H9 (cell line): Measurements from ENCODE around the gene HMOX1. TPM values are rescaled to one million over a fixed set of nuclear protein-coding genes. Genes with fewer than 3 reads are reported as not detected.

Source experiments
- DNase-seq: peaks from one replicate; pipeline ENCODE4 v3.0.0-alpha.2; 2017
- H2AFZ ChIP-seq: one replicate; pipeline ENCODE4 v1.6.1; 2013; ENCODE audit warnings: mild to moderate bottlenecking, low read length, control low read depth, moderate library complexity
- H2AK5ac ChIP-seq: 2 replicates; pipeline ENCODE4 v1.6.1; 2013; ENCODE audit warnings: low read length, control low read depth, mixed read lengths; ENCODE audit not compliant: insufficient read length
- H2BK120ac ChIP-seq: one replicate; pipeline ENCODE4 v1.6.1; 2013; ENCODE audit warnings: low read depth, mild to moderate bottlenecking, low read length, control low read depth, inconsistent platforms; ENCODE audit not compliant: poor library complexity, severe bottlenecking
- H2BK12ac ChIP-seq: 2 replicates; pipeline ENCODE4 v1.6.1; 2013; ENCODE audit warnings: low read length, control low read depth, mixed read lengths, low read depth; ENCODE audit not compliant: insufficient read length
- H2BK15ac ChIP-seq: 2 replicates; pipeline ENCODE4 v1.6.1; 2013; ENCODE audit warnings: low read depth, low read length, control low read depth
- H2BK20ac ChIP-seq: one replicate; pipeline ENCODE4 v1.6.1; 2013; ENCODE audit warnings: low read depth, mild to moderate bottlenecking, low read length, control low read depth, inconsistent platforms; ENCODE audit not compliant: poor library complexity, severe bottlenecking
- H2BK5ac ChIP-seq: 2 replicates; pipeline ENCODE4 v1.6.1; 2013; ENCODE audit warnings: low read length, control low read depth, mixed read lengths; ENCODE audit not compliant: insufficient read length
- H3K14ac ChIP-seq: 2 replicates; pipeline ENCODE4 v1.6.1; 2013; ENCODE audit warnings: low read length, control low read depth; ENCODE audit not compliant: insufficient read depth
- H3K18ac ChIP-seq: 2 replicates; pipeline ENCODE4 v1.6.1; 2013; ENCODE audit warnings: low read depth, mild to moderate bottlenecking, mixed read lengths, low read length, control low read depth; ENCODE audit not compliant: insufficient read length
- H3K23ac ChIP-seq: 2 replicates; pipeline ENCODE4 v1.6.1; 2013; ENCODE audit warnings: low read length, control low read depth, mixed read lengths, low read depth; ENCODE audit not compliant: insufficient read length
- H3K23me2 ChIP-seq: 2 replicates; pipeline ENCODE4 v1.6.1; 2013; ENCODE audit warnings: low read depth, mild to moderate bottlenecking, mixed read lengths, low read length, control low read depth; ENCODE audit not compliant: insufficient read length, poor library complexity, severe bottlenecking
- H3K27ac ChIP-seq: 2 replicates; pipeline ENCODE4 v1.5.1; 2013; ENCODE audit warnings: low read length, control low read depth, mixed read lengths, low read depth; ENCODE audit not compliant: insufficient read length
- H3K27me3 ChIP-seq: 2 replicates; pipeline ENCODE4 v1.6.1; 2013; ENCODE audit warnings: low read length, control low read depth, inconsistent platforms; ENCODE audit not compliant: insufficient read depth
- H3K4ac ChIP-seq: 2 replicates; pipeline ENCODE4 v1.6.1; 2013; ENCODE audit warnings: low read depth, mild to moderate bottlenecking, control low read depth, inconsistent platforms, low read length, moderate library complexity
- H3K4me1 ChIP-seq: 2 replicates; pipeline ENCODE4 v1.6.1; 2013; ENCODE audit warnings: low read length, control low read depth, inconsistent platforms; ENCODE audit not compliant: insufficient read depth
- H3K4me2 ChIP-seq: 2 replicates; pipeline ENCODE4 v1.6.1; 2013; ENCODE audit warnings: low read length, control low read depth, mixed read lengths; ENCODE audit not compliant: insufficient read length, insufficient read depth
- H3K56ac ChIP-seq: 2 replicates; pipeline ENCODE4 v1.6.1; 2013; ENCODE audit warnings: low read depth, mild to moderate bottlenecking, mixed read lengths, low read length, control low read depth; ENCODE audit not compliant: insufficient read length
- H3K79me1 ChIP-seq: 2 replicates; pipeline ENCODE4 v1.6.1; 2013; ENCODE audit warnings: low read depth, mild to moderate bottlenecking, moderate library complexity, low read length, control low read depth, inconsistent platforms; ENCODE audit not compliant: insufficient read depth, poor library complexity, severe bottlenecking
- H3K79me2 ChIP-seq: 2 replicates; pipeline ENCODE4 v1.6.1; 2013; ENCODE audit warnings: low read length, control low read depth, inconsistent platforms; ENCODE audit not compliant: insufficient read depth
- H3K9ac ChIP-seq: 2 replicates; pipeline ENCODE4 v1.6.1; 2013; ENCODE audit warnings: low read length, control low read depth, mixed read lengths; ENCODE audit not compliant: insufficient read length; ENCODE audit errors: extremely low read depth
- H3K9me3 ChIP-seq: one replicate; pipeline ENCODE4 v1.6.1; 2013; ENCODE audit warnings: low read depth, low read length, inconsistent platforms; ENCODE audit not compliant: control insufficient read depth
- H3T11ph ChIP-seq: one replicate; pipeline ENCODE4 v1.6.1; 2013; ENCODE audit warnings: mild to moderate bottlenecking, low read length, control low read depth, inconsistent platforms
- H4K20me1 ChIP-seq: one replicate; pipeline ENCODE4 v1.6.1; 2013; ENCODE audit not compliant: control insufficient read depth, insufficient read length, insufficient read depth
- H4K5ac ChIP-seq: 2 replicates; pipeline ENCODE4 v1.6.1; 2013; ENCODE audit warnings: low read depth, mild to moderate bottlenecking, mixed read lengths, low read length, control low read depth; ENCODE audit not compliant: insufficient read length
- H4K8ac ChIP-seq: replicated peaks from 2 replicates; pipeline ENCODE4 v1.6.1; 2013; ENCODE audit warnings: low read length, control low read depth, mixed read lengths, low read depth; ENCODE audit not compliant: insufficient read length
- H4K91ac ChIP-seq: 2 replicates; pipeline ENCODE4 v1.6.1; 2013; ENCODE audit warnings: low read depth, mild to moderate bottlenecking, moderate library complexity, mixed read lengths, low read length, control low read depth; ENCODE audit not compliant: insufficient read length
- H3K27ac Mint-ChIP-seq, 3 experiments: 2 replicates in 2 of 3; 3 replicates in 1 of 3; pipeline ENCODE4 v1.8.0; 2020 to 2021; ENCODE audit warnings: mixed read lengths in 3 of 3, mild to moderate bottlenecking in 1 of 3, moderate library complexity in 1 of 3
- H3K27me3 Mint-ChIP-seq: 2 replicates; pipeline ENCODE4 v1.8.0; 2021; ENCODE audit warnings: low read depth, mild to moderate bottlenecking, moderate library complexity, mixed read lengths
- H3K36me3 Mint-ChIP-seq, 3 experiments: 2 replicates in 2 of 3; 3 replicates in 1 of 3; pipeline ENCODE4 v1.8.0; 2020 to 2021; ENCODE audit warnings: low read depth in 3 of 3, mixed read lengths in 3 of 3; ENCODE audit not compliant: insufficient read depth in 1 of 3
- H3K4me1 Mint-ChIP-seq, 2 experiments: 2 replicates each; pipeline ENCODE4 v1.8.0; 2020; ENCODE audit warnings: mixed read lengths in 2 of 2
- H3K4me3 Mint-ChIP-seq, 2 experiments: 2 replicates in 1 of 2; 3 replicates in 1 of 2; pipeline ENCODE4 v1.8.0; 2020 to 2021; ENCODE audit warnings: mild to moderate bottlenecking in 2 of 2, mixed read lengths in 2 of 2, moderate library complexity in 1 of 2
- H3K9me3 Mint-ChIP-seq, 2 experiments: 2 replicates in 1 of 2; 3 replicates in 1 of 2; pipeline ENCODE4 v1.8.0; 2020; ENCODE audit warnings: mild to moderate bottlenecking in 2 of 2, mixed read lengths in 2 of 2, moderate library complexity in 1 of 2
- CTCF ChIP-seq: fragments of 200-600 bp; sonication (generic); conservative IDR thresholded peaks from 3 replicates; pipeline ENCODE4 v1.8.0; 2021; ENCODE audit warnings: antibody characterized with exemption, mild to moderate bottlenecking
- WGBS: extraction: QIAGEN DNeasy Blood & Tissue Kit; methylation state at CpG from one replicate; pipeline ENCODE4 v1.1.7; 2013; ENCODE audit warnings: missing lambda C conversion rate, low lambda C conversion rate, mixed read lengths; ENCODE audit not compliant: insufficient read length; ENCODE audit errors: extremely low coverage; 5-methylcytosine and 5-hydroxymethylcytosine counted together
- total RNA-seq: library from RNA; stranded (reverse); gene quantifications from 2 replicates; pipeline ENCODE4 v1.2.1, GENCODE V29; 2021

Gene HMOX1
- total RNA-seq, 1 experiment from 2014 or later: 22.7 TPM

GRCh38 chr22:35375031-35375430 lies 5.9 kb upstream of the HMOX1 start:
- Mint-ChIP-seq H3K4me1 (peaks cover 49 to 57% of the 10 kb centered on the region in 2 experiments), H3K27ac (no peak overlapping the region; a peak in 1 of 7 replicates), H3K36me3 (no peaks in the 10 kb centered on the region), H3K4me3 (no peak overlapping the region), H3K9me3 (no peaks in the 10 kb centered on the region; a peak in 1 of 5 replicates), H3K27me3 (peaks cover 3% of the 10 kb centered on the region)
- Histone ChIP-seq H3K4me1 (peaks cover 9% of the 10 kb centered on the region; the same call in 1 of the 2 replicates), H3K56ac (no peak overlapping the region), H3T11ph (no peak overlapping the region), H4K20me1 (no peaks in the 10 kb centered on the region), H2AK5ac (no peak overlapping the region), H2AFZ (no peak overlapping the region), H3K27ac (no peak overlapping the region), H4K8ac (no peak overlapping the region), H3K79me2 (no peaks in the 10 kb centered on the region), H3K4me2 (no peak overlapping the region), H3K79me1 (no peaks in the 10 kb centered on the region), H2BK12ac (no peak overlapping the region), H3K4ac (no peak overlapping the region), H3K23me2 (no peaks in the 10 kb centered on the region), H2BK120ac (no peak overlapping the region), H2BK20ac (no peak overlapping the region), H2BK5ac (no peak overlapping the region), H4K5ac (no peak overlapping the region), H2BK15ac (no peak overlapping the region), H3K18ac (no peak overlapping the region), H3K9me3 (no peaks in the 10 kb centered on the region), H4K91ac (no peak overlapping the region), H3K27me3 (no peaks in the 10 kb centered on the region), H3K23ac (no peak overlapping the region), H3K9ac (no peak overlapping the region), H3K14ac (no peak overlapping the region)
- no CpG with 5 or more reads among the region's 3 CpGs for WGBS
- no peak for DNase-seq
- no peak for TF ChIP-seq CTCF
